GM12865 (cell line): ENCODE data around the gene TEDC2.

Experiments
- DNase-seq: peaks from one replicate; pipeline ENCODE4 v3.0.0; 2010; ENCODE audit warnings: low read depth
- H3K4me3 ChIP-seq: 2 replicates; pipeline ENCODE4 v1.5.1; 2011; ENCODE audit warnings: mild to moderate bottlenecking, low read depth, low read length, control low read depth
- TF ChIP-seq, protein P1 (sequence below): IDR thresholded peaks from 2 replicates; pipeline ENCODE4 v1.5.1; 2011; ENCODE audit warnings: low read length, control low read depth, low read depth, inconsistent platforms; ENCODE audit not compliant: insufficient read depth; ENCODE audit errors: missing control alignments

Gene TEDC2

DNA sequence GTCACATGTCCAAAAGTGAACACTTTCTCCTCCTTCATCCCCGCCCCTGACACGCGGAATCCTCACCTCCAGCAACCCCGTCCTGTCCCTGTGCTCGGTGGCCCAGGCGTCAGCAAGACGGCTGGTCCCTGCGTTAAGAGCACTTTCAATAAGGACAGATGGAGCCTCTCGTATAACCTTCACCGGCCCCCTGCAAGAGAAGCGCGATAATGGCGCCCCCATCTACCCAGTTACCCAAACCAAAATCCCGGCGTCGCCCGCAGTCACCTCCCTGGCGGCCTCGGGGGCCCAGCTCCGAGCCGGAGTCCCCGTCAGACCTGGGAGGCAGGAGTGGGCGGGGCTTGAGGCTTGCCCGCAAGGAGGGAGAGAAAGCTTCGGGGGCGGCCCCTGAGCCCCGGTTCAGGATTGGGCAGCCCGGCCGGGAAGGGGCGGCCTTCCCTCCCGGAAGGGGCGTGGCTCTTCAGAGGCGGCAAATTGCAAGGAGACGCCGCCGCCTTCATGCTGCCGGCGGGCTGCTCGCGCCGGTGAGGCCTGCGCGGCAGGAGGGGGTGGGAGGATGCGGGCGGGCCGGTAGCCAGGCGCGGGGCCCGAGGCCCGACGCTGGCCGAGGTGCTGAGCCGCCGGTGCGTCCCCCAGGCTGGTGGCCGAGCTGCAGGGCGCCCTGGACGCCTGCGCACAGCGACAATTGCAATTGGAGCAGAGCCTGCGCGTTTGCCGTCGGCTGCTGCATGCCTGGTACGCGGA is at the start of gene TEDC2:
Gene TEDC2, plus strand, starts transcription at position 463 of the 744 bp plus-strand sequence. Its CDS starts 36 bp downstream, at position 499.
- TF ChIP-seq, protein P1, sequence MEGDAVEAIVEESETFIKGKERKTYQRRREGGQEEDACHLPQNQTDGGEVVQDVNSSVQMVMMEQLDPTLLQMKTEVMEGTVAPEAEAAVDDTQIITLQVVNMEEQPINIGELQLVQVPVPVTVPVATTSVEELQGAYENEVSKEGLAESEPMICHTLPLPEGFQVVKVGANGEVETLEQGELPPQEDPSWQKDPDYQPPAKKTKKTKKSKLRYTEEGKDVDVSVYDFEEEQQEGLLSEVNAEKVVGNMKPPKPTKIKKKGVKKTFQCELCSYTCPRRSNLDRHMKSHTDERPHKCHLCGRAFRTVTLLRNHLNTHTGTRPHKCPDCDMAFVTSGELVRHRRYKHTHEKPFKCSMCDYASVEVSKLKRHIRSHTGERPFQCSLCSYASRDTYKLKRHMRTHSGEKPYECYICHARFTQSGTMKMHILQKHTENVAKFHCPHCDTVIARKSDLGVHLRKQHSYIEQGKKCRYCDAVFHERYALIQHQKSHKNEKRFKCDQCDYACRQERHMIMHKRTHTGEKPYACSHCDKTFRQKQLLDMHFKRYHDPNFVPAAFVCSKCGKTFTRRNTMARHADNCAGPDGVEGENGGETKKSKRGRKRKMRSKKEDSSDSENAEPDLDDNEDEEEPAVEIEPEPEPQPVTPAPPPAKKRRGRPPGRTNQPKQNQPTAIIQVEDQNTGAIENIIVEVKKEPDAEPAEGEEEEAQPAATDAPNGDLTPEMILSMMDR, result no peak
- DNase-seq, result peak; percentile 97
- H3K4me3 ChIP-seq, result peak within 1 kb of the TSS; percentile 58

GRCh38 chr16:2415085-2415484 is 44.8 kb upstream of the TEDC2 start:
- no peak overlapping the region for H3K4me3 ChIP-seq
- TF ChIP-seq, protein P1, result no peak
- no peak for DNase-seq

DNA sequence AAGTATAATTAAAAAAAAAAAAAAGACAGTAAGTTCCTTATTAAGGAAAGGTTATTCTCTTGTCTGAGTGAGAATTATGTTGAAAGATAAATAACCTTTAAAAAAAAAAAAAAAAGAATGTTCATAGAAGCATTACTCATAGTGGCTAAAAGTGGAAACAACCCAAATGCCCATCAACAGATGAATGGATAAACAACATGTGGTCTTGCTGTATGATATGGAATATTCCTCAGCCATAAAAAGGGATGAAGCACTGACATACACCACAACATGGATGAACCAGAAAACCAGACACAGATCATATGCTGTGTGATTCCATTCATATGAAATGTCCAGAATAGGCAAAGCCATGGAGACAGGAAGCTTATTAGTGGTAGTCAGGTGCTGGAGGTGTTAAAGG is 39.9 kb upstream of the TEDC2 start:
- DNase-seq, result no peak

GRCh38 chr16:2422123-2422867 is 37.6 kb upstream of the TEDC2 start:
- TF ChIP-seq, protein P1, result no peak
- H3K4me3 ChIP-seq, result no peak overlapping the region
- DNase-seq, result no peak

More for the DNA sequence above, 39.9 kb upstream of the TEDC2 start:
- TF ChIP-seq, protein P1, result no peak
- no peak overlapping the region for H3K4me3 ChIP-seq

- no peak overlapping the region for H3K4me3 ChIP-seq
- TF ChIP-seq, protein P1, result no peak
- DNase-seq, result no peak
These were observed 35.6 kb upstream of the TEDC2 start for GRCh38 chr16:2424061-2425007.

DNA sequence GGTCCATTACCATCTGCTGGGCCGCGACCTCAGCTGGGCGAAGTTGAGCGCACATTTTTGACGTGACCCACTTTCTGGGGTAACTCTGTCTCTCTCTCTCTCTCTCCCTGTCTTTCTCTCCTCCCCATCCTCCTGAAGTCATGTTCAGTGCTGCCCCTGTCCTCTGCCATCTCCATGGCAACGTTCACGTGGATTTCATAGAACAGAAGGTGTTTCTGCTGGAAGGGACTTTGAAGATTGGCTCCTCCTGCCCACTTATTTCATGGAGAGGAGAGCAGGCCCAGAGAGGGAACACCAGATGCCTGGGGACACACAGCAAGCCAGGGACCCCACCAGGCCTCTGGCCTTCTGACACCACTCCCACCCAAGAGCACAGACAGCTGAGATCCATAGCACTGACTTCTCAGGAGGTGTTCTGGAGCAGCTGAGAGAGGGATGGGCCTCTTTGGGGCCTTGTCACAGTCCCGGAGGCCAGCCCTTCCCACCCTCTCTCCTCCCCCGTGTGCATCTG is 34.8 kb upstream of the TEDC2 start:
- no peak overlapping the region for H3K4me3 ChIP-seq
- no peak for DNase-seq
- TF ChIP-seq, protein P1, result no peak
